ENCODE data around the gene MEA1.
"Not testable (repeated sequence)": the region's sequence is repeated elsewhere in the genome, so short reads cannot be mapped to it uniquely, and the experiment has no call there.

Gene MEA1

GRCh38 chr6:43013843-43014433, at the start of gene MEA1, which contains the start of gene KLHDC3:
Gene MEA1 (minus strand): TSS chr6:43013946. CDS start chr6:43013813, 133 bp downstream.
Gene KLHDC3 (plus strand): TSS chr6:43014249. CDS start chr6:43017193, 2,944 bp downstream.
- peak; percentile 95 for FAIRE-seq

GRCh38 chr6:43062818-43063217, 49.1 kb upstream of the MEA1 start:
- no peak for FAIRE-seq

DNA sequence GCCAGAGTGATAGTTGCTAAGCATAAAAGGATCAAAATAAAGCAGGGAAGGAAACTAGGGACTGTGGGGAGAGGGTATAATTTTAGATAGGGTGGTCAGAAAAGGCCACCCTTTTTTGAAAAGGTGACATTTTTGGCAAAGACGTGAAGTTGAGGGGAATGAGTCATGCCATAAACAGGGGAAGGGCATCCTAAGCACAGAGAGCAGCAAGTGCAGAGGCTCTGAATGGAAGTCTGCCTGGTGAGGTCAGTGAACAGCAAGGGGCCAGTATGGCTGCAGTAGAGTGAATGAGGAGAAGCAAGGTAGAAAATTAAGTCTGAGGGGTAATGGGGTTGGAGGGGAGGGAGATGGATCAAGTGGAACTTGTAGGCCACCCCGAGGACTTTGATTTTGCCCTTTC, 48.1 kb upstream of the MEA1 start:
- FAIRE-seq: no peak

DNA sequence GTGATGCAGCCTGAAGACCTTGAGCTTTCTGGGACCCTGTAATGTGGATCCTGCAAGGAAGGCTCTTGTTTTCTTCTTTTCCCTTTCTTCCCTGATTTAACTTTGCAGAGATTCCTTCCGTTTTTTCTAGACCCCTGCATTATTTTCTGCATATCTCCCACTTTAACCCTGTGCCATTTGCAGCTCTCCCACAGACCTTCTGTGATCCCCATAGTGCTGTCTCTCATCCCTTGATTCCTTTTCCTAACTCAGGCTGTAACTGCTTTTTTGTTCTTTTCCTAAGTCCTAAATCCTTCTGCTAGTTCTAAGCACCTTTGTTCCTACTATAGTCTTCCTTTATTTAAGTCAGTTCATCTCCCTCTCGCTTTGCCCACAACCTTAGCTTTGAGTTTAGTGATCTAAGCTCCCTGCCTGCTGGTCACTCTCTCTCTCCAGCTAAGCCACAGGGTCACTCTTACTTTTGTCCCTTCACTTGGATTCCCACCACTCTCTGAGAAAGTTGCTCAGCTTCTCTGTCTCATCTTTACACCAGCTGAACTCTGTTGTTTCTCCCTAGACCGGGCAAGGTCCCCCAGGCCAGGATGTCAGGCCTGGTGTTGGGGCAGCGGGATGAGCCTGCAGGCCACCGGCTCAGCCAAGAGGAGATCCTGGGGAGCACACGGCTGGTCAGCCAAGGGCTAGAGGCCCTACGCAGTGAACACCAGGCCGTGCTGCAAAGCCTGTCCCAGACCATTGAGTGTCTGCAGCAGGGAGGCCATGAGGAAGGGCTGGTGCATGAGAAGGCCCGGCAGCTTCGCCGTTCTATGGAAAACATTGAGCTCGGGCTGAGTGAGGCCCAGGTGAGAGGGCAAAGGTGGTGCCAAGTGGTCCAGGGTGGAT, 47.2 kb upstream of the MEA1 start:
- no peak for FAIRE-seq

DNA sequence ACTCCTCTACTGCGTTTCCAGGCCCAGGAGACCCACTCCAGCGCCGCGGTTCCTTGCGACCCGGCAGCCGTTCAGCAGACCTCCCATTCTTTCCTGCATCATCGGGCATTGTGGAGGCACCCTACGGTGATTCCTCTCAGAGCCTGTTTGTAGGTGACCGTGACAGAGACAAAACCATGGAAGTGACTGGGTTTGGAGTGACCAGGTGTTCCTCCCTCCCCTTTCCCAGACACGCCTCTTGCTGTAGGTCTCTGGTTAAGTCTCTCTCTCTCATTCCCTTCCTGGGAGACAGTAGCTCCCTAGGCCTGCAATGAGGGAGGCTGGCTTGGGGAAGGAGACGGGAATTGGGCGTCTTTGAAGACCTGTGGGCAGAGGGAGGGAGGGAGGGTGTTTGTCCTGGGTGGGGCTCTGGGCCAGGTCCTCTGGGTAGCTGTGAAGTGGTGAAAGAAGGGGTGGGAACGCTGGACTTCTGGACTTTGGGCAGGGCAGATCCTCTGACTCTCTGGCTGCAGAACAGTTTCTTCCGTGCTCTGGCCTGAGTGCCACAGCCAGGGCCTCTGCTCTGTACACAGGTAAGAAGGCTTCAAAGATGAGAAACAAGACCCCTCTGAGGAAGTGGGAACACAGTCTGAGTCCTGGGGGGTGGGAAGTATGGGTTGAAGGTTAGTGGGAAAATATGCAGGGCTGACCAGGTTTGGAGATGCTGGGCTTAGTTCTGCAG, 46.4 kb upstream of the MEA1 start:
- FAIRE-seq: no peak

DNA sequence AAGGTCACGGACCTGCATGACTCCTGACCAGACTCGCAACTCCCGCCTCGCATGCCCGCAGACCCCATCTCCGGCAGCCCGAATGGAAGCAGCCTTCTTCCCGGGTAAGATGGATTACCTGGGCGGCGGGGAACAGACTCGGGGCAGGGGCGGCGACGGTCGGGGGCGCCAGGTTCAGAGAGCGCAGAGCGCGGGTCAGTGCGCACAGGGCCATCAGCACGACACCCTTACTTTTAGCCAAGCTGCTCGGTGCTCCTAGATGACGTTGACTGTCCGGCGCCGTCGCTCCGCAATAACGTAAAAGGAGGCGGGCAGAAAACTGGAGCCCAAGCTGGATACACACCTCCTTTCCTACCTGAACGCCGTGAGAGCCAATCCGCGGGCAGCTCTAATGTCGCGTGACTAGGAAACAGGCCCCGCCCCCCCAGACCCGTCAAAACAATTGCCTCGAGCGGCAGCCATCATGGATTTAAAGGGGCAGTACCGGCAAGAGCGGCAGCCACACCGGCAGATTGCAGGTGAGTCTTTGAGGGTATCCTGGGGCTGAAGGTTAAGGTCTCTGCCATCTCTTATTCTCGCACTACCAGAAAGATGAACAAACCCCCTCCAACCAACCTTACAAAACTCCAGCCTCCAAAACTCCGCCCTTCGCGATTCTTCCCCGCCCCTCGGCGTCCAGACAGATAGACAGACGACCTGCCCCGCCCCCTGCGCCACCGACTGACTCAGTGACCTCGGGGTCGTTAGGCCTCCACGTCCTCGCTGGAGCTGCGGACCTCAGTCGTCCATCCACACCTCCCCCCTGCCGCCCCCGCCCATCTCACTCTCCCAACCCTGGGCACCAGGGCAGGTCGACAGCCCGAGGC, 45.7 kb upstream of the MEA1 start, which contains the start of the genes KLC4 and MRPL2:
Gene KLC4, plus strand, starts transcription at position 464 of the 866 bp plus-strand sequence. CDS start 1,705 bp downstream, outside the sequence.
Gene MRPL2, minus strand, starts transcription at position 267 of the 866 bp plus-strand sequence. Its CDS starts 53 bp downstream, at position 214.
- FAIRE-seq: no peak

GRCh38 chr6:43058531-43058930, 44.8 kb upstream of the MEA1 start:
- FAIRE-seq: no peak

GRCh38 chr6:43055966-43056365, 42.2 kb upstream of the MEA1 start:
- no peak for FAIRE-seq

- no peak for FAIRE-seq
Measured at GRCh38 chr6:43054206-43054943, 40.6 kb upstream of the MEA1 start.

- FAIRE-seq: peak; percentile 67
Measured at GRCh38 chr6:43053545-43054205, 39.9 kb upstream of the MEA1 start, which contains the start of gene CUL7. Gene CUL7 (minus strand): TSS chr6:43053851. CDS start chr6:43052788, 1,063 bp downstream.

DNA sequence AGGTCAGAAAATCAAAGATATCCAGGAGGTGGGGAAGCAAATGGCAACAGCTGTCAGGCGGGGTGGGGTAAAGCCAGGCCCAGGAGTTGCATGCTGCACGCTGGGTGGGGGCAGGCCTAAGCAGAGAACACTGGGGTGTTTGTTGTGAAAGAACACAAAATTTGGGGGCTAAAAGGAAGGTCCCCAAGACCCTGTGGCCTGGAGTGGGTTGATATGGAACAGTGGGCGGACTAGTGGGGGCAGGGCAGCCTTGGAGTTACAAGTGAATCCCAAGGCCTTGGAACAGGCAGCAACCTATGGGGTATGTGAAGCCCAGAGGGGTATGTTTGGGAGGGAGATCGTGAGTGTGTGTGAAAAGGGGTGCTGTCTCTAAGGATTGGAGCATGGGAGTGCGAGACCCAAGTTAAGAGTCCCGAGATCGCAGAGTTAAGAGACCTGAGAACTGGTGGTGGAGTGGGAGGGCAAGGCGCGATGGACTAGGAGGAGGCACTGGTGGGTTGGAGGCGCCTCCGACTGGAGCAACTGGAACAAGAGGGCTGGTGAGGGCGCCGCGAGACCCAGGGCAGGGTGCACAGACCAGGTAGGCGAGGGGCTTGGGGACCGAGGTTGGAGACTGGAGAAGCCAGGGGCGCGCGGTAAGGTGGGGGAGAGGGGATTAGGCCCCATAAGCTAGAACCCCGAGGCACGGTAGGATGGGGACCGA, 39.2 kb upstream of the MEA1 start:
- FAIRE-seq: no peak

DNA sequence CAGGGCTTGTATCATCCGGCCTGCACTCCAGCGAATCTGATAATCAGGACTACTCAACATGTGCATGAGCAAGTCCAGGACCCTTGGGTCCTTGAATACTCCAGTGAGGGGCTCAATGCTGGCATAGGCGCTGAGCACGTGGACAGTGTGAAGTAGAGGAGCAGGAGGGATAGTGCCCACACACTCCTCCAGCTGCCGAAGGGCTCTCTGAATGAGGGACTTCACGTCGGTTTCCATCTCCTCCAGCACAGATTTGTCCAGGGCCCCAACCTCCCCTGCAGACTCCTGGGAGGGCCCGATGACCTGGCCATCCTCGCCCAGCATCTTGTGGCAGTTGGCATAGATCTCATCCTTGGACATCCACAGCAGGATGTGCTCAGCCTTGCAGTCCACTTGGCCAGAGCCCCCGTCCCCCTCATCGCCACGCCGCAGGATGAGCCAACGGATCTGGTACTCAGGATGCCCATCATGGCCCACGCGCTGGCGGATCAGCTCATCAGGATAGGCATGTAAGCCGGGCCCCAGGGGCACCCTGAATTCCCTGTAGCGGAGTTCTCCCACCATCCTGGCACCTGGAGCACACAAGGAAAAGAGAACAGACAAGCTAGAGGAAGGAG, 38.6 kb upstream of the MEA1 start:
- FAIRE-seq: no peak

DNA sequence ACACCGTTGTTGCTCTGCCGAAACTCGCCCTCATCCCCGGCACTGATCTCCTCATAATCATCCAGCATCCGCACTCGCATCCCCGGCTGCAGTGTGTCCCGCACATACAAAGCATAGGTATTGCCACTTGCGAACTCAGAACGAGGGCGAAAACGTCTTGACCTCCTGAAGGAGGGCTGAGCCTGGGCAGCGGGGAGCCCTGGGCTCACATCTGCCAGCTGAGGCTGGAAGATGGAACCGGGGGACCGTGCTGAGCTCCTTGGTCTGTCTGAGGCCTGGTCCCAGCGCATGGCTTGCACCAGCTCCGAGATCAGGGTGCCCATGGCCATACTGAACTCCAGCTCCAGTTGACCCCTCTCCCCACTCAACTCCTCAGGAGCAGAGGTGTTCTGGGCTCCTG, 37.2 kb upstream of the MEA1 start:
- FAIRE-seq: no peak

GRCh38 chr6:43047998-43048397, 34.3 kb upstream of the MEA1 start:
- FAIRE-seq: no peak

DNA sequence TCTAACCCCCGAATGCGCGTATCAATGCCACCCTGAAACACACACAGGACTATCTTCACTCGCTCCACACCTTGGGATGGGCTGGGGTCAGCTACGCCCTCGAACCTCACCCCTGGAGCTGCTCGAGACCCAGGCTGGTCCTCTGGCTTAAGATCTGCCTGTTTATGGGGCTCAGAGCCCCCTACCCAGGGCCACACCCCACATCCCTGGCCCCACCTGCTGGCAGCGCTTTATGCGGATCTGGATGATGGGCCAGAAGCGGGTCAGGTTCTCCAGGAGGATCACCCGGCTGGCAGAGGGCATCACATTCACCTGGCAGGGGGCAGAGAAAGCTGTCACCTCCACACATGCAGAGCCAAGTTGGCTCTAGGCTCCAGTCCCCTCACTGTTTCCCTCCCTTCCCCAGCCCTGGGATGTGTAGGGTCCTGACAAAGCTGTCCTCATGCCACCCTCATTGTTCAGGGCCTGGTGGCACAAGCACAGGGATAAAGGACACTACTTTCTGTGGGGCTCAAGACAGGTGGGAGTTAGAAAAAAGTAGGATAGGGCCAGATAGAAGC, 31.7 kb upstream of the MEA1 start:
- FAIRE-seq: no peak

DNA sequence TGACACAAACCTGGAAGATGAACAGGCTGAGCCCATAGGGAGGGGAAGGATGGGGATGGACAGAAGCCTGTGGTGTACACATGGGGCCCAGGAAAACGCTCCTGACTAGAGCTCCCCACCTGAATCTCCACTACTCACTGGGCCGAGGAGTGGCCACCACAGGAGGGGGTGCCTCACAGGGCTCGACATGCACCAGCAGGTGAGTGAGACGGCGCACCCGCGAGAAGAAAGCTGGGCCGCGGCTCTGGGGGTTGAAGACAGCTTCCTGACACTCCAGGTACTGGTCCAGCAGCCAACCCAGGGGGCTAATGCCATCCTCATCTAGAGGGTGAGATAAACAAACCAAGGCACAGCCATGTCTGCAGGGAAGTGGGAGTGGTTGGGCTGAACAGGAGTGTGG, 29.6 kb upstream of the MEA1 start:
- FAIRE-seq: no peak

DNA sequence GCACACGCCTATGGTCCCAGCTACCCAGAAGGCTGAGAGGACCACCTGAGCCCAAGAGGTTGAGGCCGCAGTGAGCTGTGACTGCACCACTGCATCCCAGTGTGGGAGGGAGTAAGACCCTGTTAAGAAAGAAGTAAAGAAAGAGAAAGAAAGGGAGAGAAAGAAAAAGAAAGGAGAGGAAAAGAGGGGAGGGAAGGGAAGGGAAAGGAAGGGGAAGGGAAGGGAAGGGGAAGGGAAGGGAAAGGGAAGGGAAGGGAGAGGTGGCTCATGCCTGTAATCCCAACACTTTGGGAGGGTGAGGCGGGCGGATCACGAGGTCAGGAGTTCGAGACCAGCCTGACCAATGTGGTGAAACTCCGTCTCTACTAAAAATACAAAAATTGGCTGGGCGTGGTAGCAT, 27.7 kb upstream of the MEA1 start:
- not testable (repeated sequence) for FAIRE-seq

- FAIRE-seq: no peak
Measured at GRCh38 chr6:43040542-43041257, 27.0 kb upstream of the MEA1 start.

GRCh38 chr6:43038727-43039126, 25.0 kb upstream of the MEA1 start:
- no peak for FAIRE-seq
